Smooth muscle cell (in vitro differentiated cells): ENCODE measurements around the gene EHMT1. TPM values are rescaled to one million over a fixed set of nuclear protein-coding genes. Genes with fewer than 3 reads are reported as not detected.
A peak's percentile ranks its signal among the peaks of the same experiment; 100 is the strongest.

Source experiments
- DNase-seq: peaks from one replicate; lab custom pipeline; 2025; ENCODE audit not compliant: unreplicated experiment; lab: John Stamatoyannopoulos, UW
- H2AFZ ChIP-seq: fragments of 200-600 bp; sonication (generic); 2 replicates; pipeline ENCODE4 v1.6.0; 2016; ENCODE audit warnings: antibody characterized with exemption, low read depth, mild to moderate bottlenecking
- H3F3A ChIP-seq: fragments of 200-600 bp; sonication (generic); 2 replicates; pipeline ENCODE4 v1.6.0; 2017; ENCODE audit warnings: antibody characterized with exemption, low read depth
- H3K27ac ChIP-seq: fragments of 200-600 bp; sonication (generic); 2 replicates; pipeline ENCODE4 v1.5.1; 2016; ENCODE audit warnings: low read depth, mild to moderate bottlenecking
- H3K27me3 ChIP-seq: fragments of 200-600 bp; sonication (generic); 2 replicates; pipeline ENCODE4 v1.6.1; 2016; ENCODE audit warnings: low read depth, mild to moderate bottlenecking
- H3K36me3 ChIP-seq: fragments of 200-600 bp; sonication (generic); 2 replicates; pipeline ENCODE4 v1.5.1; 2016; ENCODE audit warnings: low read depth
- H3K4me1 ChIP-seq: fragments of 200-600 bp; sonication (generic); 2 replicates; pipeline ENCODE4 v1.5.1; 2016; ENCODE audit warnings: low read depth
- H3K4me2 ChIP-seq: fragments of 200-600 bp; sonication (generic); 2 replicates; pipeline ENCODE4 v1.6.0; 2016; ENCODE audit warnings: mild to moderate bottlenecking
- H3K4me3 ChIP-seq: fragments of 200-600 bp; sonication (generic); 2 replicates; pipeline ENCODE4 v1.5.1; 2016; ENCODE audit warnings: mild to moderate bottlenecking
- H3K79me2 ChIP-seq: fragments of 200-600 bp; sonication (generic); 2 replicates; pipeline ENCODE4 v1.6.0; 2016; ENCODE audit warnings: low read depth, mild to moderate bottlenecking
- H3K9ac ChIP-seq: fragments of 200-600 bp; sonication (generic); 2 replicates; pipeline ENCODE4 v1.6.0; 2016; ENCODE audit warnings: low read depth
- H3K9me3 ChIP-seq: fragments of 200-600 bp; sonication (generic); replicated peaks from 2 replicates; pipeline ENCODE4 v1.5.1; 2016; ENCODE audit warnings: low read depth
- H4K20me1 ChIP-seq: fragments of 200-600 bp; sonication (generic); 2 replicates; pipeline ENCODE4 v1.6.0; 2016; ENCODE audit warnings: low read depth
- CTCF ChIP-seq: fragments of 200-600 bp; sonication (generic); IDR thresholded peaks from 2 replicates; pipeline ENCODE4 v1.5.1; 2017; ENCODE audit warnings: borderline replicate concordance, mild to moderate bottlenecking, antibody characterized with exemption; ENCODE audit not compliant: insufficient read depth, poor library complexity, severe bottlenecking
- WGBS: methylation state at CpG from one replicate; pipeline ENCODE4 v1.1.7; 2016; ENCODE audit warnings: low lambda C conversion rate; 5-methylcytosine and 5-hydroxymethylcytosine counted together
- polyA plus RNA-seq: library from polyadenylated mRNA; unstranded; fragments of >200 nt; fragmentation: Nextera tagmentation; extraction: Ambion mirVana; gene quantifications from 2 replicates; pipeline ENCODE4 v1.2.1, GENCODE V29; 2016
- total RNA-seq: library from RNA; depleted of rRNA; stranded (reverse); fragments of >200 nt; gene quantifications from 2 replicates; pipeline ENCODE4 v1.2.3, GENCODE V29; 2014

Gene EHMT1
- total and polyA plus RNA-seq, 2 experiments from 2014 or later: 23.1 to 34.1 TPM

DNA sequence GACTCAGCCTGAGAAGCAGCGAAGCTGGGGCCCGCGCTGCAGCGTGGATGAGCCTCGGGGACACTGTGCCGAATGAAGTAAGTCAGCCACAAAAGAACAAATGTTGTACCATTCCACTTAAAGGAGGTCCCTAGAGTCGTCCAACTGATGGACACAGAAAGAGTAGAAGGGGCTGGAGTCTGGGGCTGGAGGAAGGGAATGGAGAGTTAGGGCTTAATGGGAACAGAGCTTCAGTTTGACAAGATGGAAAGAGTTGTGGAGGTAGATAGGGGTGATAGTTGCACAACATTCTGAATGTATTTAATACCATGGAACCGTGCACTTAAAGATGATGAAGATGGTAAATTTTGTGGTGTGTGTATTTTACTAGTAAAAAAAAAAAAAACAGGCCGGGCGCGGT lies 119.9 kb downstream of the EHMT1 start:
- no peak for TF ChIP-seq CTCF
- Histone ChIP-seq H3K9ac (no peak overlapping the region), H3K27ac (no peak overlapping the region), H3K4me2 (no peak overlapping the region), H4K20me1 (peaks cover 43% of the 10 kb centered on the region), H3K4me3 (no peak overlapping the region), H3K27me3 (no peaks in the 10 kb centered on the region), H3K4me1 (no peaks in the 10 kb centered on the region), H3F3A (no peaks in the 10 kb centered on the region), H2AFZ (no peak overlapping the region), H3K79me2 (no peaks in the 10 kb centered on the region), H3K36me3 (peaks cover 16% of the 10 kb centered on the region), H3K9me3 (no peaks in the 10 kb centered on the region)
- no peak for DNase-seq
- over 99% methylated on average over 11 of the region's 11 CpGs for WGBS

GRCh38 chr9:137739371-137740309 lies 120.8 kb downstream of the EHMT1 start:
- WGBS: 98% methylated on average over 11 of the region's 12 CpGs
- peaks cover 44% of the 10 kb centered on the region for H4K20me1 ChIP-seq
- H3K9me3 ChIP-seq: no peaks in the 10 kb centered on the region
- H3K36me3 ChIP-seq: peaks cover 8% of the 10 kb centered on the region
- H3K27ac ChIP-seq: no peak overlapping the region
- no peak overlapping the region for H3K9ac ChIP-seq
- no peak overlapping the region for H2AFZ ChIP-seq
- no peaks in the 10 kb centered on the region for H3K79me2 ChIP-seq
- H3K4me3 ChIP-seq: no peak overlapping the region
- no peaks in the 10 kb centered on the region for H3F3A ChIP-seq
- H3K4me1 ChIP-seq: no peaks in the 10 kb centered on the region
- no peaks in the 10 kb centered on the region for H3K27me3 ChIP-seq
- no peak overlapping the region for H3K4me2 ChIP-seq
- no peak for TF ChIP-seq CTCF
- no peak for DNase-seq

DNA sequence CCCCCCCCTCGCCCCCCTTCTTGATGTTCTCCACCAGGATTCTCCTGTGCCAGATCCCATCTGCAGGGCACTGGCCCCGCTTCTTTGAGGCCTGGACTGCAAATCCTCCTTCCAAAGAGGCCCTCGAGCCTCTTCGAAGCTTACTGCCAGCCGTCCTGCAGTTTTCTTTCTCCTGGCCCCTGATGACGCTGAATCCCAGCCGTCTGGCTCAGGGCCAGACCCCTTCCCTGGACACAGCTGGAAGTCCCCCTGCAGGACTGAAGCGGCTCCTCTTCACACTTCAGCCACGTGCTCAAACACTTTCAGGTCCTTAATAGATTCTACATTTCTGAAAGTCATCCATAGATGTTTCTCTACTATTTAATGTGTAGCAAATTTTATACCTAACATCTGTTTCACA lies 121.5 kb downstream of the EHMT1 start:
- H3K9me3 ChIP-seq: no peaks in the 10 kb centered on the region

More for the DNA sequence above, 121.5 kb downstream of the EHMT1 start:
- Histone ChIP-seq H3K36me3 (peaks cover 1% of the 10 kb centered on the region), H3K27me3 (no peaks in the 10 kb centered on the region), H2AFZ (no peak overlapping the region), H3K9ac (no peak overlapping the region), H3K4me1 (no peaks in the 10 kb centered on the region), H3K4me2 (no peak overlapping the region), H3K4me3 (no peak overlapping the region), H3K79me2 (no peaks in the 10 kb centered on the region), H3F3A (no peaks in the 10 kb centered on the region), H3K27ac (no peak overlapping the region), H4K20me1 (peaks cover 44% of the 10 kb centered on the region)
- TF ChIP-seq CTCF: peak; percentile 3
- WGBS: 35% methylated on average over 9 of the region's 9 CpGs
- DNase-seq: no peak
